NCI-H774 (cell line): ENCODE measurements around the gene OVCA2.

Source experiments
- DNase-seq: peaks from one replicate; lab custom pipeline; 2025; lab: John Stamatoyannopoulos, UW

The OVCA2 gene

DNA sequence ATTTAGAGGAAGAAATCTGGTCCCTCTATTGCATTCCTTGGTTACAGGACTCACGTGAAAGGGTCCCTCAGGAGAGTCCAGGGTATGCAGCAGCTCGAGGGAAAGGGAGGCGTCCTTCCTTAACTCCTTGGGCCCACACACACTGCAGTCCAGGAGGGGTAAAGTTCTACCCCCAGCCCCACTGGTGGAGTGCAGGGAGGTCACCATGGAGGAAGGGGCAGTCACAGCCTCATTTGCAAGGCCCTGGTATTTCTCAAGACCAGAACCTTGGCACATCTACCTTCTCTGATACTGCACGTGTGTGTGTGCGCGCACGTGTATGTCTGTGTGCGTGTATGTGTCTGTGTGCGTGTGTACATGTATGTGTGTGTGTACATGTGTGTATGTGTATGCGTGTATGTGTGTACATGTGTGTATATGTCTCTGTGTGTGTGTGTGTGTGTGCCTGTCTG is 24.2 kb downstream of the OVCA2 start:
- no peak for DNase-seq

GRCh38 chr17:2067048-2067561 is 25.3 kb downstream of the OVCA2 start:
- no peak for DNase-seq

DNA sequence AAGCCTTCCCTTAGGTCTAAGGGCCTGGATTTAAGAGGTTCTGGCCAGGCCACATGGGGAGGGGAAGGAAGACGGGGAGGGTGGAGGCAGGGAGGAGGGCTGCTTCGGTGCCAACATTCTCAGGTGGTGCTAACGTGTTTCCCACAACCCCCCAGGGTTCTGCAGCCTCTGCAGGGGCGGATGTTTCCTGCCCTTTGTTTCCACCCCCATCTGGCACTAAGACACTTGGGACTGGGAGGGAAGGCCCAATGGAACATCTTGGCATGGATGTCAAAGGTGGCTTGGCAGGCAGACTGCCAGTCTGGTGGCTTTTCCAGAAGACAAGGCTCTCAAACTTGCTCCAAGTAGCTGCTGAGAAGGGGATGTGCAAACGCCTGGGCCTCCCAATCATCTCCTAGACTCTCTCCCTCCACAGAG is 25.8 kb downstream of the OVCA2 start:
- no peak for DNase-seq

DNA sequence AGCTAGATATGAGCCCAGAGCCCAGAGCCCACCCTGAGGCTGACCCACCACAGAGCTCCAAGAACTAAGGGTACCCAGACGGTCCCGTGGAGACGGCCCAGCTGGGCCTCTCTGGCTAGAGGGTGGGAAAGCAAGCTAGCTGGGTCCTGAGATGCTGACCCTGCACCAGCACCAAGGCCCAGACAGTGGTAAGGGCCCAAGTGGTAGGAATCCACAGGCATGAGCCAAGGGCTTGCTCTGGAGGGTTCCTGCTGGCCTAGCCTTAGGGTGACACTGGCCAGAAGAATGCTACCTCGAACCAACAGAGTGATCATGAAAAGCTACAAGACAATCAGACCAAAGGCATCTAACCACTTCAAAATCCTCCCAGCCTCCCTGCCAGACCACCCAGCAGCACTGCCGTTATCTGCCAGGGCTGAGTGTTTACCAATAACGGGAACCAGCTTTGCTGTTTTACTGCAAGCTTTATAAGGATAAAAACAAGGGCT is 26.3 kb downstream of the OVCA2 start:
- no peak for DNase-seq

DNA sequence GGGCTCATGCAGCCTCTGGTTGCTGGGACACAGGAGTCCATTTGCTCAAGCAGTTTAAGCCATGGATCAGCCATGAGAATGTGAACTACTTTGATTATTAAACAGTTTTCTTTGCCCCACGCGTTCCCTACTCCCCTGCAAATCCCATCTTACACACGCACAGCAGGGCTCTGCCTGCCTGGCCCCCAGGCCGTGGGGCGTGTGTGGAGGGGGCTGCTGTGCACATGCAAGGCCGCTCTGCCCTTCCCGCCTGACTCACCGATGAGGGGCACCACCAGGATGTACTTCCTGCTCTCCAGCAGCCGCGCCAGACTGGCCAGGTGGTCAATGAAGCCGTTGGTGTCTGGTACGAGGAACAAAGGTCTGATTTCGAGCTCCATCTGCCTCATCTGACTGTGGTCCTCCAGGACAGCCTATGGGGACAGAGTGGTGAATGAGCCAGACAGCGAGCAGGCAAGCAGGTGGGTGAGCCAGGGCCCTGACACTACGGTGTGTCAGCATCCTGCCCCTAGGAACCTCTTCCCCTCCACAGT is 26.8 kb downstream of the OVCA2 start:
- DNase-seq = no peak

DNA sequence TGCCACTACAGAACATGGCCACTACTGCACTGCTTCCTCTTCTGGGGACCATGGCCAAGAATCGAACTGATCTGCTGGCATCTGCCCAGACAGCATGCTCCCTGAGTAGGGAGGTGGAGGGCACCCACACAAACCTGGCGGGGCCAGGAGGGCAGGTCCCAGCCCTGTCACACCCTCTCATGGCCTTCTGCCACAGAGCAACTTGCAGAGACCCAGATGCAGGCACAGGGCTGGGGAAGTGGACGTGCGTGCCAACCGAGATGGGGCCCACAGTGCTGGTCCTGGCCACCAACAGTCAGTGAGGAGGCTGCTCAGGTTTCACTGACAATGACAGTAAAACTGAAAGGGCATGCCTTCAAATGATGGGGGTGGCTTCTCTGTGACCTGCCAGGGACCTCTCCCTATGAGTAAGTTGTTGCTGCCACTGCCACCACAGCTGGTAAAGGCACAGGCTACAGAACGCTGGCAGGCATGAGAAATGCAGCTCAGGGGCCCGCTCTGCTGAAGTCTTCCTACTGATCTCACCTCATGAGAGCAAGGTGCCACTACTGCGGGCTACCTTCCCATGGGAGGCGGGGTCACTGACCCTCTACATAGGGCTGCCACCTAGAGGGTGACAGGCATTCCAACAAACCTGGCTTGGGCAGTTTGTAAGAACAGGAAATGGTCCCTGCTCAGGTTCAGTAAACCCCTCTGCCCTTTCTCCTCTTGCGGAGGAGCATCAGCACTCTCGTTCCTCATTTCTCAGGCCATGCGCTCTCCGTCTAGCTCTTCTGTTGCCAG is 28.6 kb downstream of the OVCA2 start:
- DNase-seq = no peak

- DNase-seq = no peak
Observed at GRCh38 chr17:2071024-2071385, 29.2 kb downstream of the OVCA2 start.

DNA sequence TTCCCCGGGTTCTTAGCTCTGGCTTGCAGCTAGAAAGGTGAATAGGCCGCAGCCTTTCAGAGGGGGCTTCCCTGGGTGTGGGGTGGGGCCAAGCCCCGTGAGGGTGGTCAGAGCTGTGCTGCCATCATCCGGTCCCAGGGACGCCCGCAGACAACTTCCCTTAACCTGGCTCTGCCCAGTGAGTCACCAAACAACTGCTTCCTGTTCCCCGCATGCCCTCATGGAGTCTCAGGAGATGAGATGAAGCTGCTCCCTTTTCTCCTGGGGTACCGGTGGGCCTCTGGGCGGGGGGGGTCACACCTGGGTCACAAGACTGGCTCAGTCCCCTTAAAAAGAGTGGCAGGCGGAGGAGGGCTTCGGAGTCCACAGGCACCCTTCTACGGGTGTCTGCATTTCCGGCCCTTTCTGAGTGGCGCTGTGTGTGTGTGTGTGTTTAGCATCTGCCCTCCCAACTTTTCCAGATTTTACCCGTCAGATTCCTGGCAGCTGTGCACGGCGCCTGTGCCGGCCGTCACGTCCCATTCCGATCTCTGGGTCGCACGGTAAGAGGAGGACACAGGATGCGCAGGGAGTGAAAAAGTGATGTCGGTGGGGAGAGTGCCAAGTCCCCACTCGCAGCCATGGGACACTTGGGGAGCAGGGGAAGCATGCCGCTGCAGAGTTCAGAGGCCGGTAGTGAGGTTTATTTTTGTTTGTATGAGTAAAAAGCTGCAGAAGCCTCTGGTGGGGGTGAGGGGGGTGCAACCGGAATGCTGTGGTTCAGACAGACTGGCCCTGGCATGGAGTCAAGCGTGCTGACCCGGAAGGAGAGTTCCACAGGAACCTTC is 29.8 kb downstream of the OVCA2 start:
- DNase-seq = no peak

DNA sequence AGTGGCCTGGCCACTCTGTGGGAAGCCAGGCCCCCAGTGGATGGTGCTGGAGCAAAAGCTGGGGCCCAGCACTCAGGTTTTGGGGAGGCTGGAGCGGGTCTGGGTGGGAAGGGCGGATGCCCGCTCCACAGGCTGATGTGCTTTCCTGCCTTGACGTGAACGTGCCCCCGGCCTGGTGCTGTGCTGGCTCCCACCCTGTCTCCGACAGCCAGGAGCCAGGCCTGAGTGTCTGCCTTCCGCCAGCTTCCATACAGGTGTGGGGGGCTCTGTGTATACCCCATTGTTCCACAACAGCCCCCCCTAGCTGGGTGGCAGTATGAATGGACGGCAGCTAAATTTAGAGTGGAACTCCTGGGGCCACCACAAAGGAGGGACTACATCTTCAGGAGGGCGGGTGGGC is 33.1 kb downstream of the OVCA2 start:
- no peak for DNase-seq

DNA sequence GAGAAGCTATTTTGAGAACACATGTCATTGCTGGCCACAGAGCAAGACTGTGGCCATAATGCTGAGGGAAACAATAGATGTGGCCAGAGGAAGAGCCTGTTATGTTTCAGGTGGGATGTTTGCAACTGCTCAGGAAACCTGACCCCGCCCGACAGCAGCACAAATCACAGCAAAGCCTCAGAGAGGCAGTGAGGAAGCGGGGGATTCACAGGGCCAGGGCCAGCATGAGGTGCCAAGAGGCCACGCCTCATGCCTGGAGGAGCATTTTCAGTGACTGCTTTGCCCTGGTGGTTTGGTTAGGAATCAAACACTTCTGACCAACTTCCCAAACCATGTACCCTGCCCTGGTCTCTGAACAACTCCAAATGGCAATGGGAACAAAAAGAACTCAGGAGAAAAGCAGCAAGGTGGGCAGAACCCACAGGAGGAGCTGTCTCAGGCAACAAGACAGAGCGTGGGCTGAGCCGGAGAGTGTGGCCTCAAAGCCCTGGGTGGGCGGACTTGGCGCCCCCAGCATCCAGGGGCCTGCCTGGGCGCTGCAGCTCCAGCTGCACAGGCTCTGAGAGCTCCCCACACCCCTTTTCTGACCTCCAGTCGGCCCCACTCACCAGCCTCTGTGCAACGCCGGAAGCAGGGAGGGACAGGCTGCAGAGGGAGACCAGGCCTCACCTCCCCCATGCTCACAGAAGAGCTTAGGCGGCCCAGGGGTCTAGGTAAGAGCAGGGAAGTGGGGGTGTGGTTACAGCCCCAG is 33.7 kb downstream of the OVCA2 start:
- DNase-seq = no peak

DNA sequence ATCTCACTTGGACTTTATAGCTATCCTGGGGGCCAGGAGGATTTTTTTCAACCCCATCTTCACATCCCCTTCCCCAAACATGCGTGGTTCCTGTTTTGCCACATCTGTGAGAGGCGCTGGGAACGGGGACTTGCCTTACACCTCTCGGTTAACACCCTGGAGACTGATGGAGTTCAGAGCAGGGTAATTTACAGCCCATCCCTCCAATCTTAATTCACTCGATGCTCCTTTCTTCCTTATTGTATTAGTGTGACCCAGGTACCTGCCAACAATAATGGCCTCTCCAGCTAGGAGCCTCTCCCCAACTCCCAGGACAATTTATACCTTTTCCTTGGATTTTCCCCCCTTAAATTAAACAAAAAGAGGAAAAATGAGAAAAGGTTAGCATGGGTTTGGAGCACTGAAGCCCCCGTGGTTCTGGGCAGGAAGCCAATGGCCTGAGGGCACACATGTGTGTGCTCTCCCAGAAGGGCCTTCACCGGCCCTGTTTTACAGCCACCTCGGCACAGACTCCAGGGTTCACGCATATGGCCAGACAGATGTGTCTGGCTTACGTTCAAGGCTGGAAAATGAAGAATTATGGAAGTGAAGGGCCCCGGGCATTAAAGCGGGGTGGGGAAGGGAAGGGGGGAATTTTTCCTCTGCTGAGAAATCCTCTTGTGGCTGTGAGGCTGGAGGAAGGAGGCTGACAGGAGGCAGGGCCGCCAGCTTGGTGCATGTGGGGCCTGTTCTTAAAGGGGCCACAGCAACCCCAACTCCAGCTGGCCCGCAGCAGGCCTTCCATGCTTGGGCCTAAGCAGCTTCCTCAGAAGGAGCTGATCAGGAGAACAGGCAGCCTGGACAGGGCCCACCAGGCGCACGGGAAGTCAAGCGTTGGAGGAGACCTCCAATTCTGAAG is 34.5 kb downstream of the OVCA2 start:
- DNase-seq = no peak

DNA sequence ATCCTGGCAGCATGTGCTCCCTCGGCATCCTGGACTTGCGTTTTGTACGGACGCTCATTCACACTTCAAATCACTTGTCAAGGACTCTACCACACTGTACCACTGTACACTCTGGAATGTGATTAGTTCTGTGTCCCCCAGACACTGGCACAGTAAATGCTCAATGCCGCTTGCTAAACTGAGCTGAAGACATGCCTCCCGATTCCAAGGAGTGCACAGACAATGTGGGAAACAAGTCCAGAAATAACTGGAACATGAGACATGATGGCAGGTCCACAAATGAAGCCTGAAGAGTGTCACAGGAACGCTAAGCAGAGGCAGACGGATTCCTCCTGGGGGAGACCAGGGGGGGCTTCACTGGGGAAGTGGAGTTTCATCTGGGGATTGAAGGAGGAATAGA is 35.2 kb downstream of the OVCA2 start:
- no peak for DNase-seq

DNA sequence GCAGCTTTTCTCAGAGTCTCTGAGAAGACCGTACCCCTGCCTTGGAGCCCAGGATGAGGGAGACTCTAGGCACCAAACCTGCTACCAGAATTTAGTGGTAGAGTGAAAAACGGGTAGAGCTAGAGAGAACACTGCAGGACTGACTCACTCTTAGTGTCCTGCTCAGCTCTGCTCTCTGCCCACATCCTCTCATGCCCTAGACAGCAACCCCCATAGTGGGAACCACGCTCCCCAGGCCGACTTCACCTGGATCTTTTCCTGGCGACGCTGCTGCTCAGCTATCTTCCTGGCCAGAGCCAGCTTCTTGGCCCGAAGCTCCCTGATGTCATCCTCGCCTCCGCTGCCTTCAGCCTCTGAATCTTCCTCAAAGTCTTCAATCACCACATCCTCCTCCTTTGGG is 39.7 kb downstream of the OVCA2 start:
- no peak for DNase-seq

GRCh38 chr17:2082003-2082781 is 40.4 kb downstream of the OVCA2 start:
- no peak for DNase-seq

DNA sequence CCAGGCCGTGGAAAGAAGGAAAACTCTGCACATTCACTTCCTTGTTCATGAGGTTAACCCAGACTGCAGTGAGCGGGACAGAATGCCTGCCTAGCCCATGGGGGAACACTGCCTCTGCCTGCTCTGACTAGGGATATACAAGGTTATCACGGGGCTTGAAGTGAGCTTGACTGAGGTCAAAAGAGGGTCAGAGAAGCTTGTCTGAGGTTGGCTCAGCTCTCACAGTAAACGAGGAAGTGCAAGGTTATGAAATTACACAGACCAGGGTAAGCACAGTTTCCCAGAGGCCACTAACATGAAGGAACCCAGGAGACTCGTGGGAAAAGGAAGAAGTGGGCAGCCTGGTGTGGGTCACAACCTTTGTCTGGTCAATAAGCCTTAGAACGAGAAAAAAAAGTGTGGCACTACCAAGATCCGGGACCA is 41.8 kb downstream of the OVCA2 start:
- DNase-seq = no peak

DNA sequence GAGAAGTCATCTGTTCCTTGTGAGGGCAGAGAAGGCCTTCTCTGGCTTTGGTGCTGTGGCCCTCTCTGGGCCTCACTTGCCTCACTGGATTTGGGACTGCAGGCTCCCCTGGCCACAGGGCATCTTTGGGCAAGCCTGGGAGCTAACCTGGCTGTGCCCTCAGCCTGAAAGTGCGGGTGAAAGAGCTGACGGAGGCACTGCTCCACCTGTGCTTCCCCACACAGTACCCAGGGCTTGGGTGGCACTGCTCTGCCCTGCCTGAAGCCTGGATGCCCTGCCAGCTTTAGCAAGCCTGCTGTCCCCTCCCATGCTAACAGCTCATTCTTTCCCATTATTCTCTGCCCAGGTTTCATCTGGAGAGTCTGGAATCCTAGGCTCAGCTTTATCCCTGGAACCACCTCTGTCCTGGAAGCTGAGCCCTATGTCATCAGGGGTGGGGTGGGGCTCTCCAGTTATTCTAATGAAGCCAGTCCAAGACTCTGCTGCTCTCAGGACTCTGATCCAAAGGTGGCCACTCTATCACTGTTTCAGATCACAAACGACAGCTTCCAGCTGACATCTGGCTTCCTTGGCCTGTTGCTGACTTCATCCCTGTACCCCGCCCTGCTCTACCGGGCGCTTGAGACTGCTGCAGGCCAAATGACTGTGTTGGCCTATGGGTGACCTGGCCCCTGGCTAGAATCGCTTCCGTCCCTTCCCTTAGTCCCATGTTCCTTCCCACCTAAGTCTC is 42.4 kb downstream of the OVCA2 start:
- no peak for DNase-seq

DNA sequence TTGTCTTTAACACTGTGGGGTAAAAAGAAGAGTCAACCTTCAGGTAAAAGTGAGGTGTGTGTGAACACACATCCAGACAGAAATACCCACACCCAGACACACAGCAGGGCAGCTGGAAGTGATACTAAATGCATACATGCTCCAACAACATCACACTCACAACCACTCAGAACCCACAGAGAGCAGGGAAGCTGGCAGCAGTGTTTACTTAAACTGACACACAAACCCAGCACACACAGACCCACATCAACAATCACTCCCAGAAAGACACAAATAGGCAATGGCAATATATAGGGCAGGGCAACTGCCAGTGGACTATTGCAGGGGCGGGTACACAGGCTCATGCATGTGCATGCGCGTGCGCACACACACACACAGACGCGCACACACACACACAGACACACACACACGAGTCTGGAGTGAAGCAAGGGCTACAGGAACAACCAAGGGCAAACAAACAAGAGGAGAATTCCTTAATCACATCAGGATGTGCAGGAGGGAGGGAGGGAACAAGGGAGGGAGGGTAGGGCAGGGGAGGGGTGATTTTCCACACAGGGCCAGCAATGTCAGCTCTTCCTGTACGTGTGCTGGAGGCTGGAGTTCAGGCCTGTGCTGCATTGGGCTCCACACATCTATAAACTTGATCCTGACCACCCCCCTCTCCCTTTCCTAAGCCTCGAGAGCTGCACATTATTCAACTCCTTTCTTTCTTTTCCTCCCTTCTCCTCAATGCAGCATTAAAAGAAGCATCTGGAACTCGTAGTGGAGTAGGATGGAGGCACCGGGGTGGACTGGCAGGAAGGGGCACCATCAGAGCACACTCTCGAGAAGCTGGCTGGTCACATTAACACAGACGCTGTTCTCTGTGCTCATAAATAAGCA is 43.2 kb downstream of the OVCA2 start:
- DNase-seq = no peak

GRCh38 chr17:2085648-2085949 is 43.8 kb downstream of the OVCA2 start:
- DNase-seq = no peak

GRCh38 chr17:2086306-2086705 is 44.5 kb downstream of the OVCA2 start:
- no peak for DNase-seq
